Gastrocnemius medialis (tissue), 4 donors: ENCODE measurements around the gene TIMM21.

Source experiments
- CTCF ChIP-seq, 5 experiments: fragments of 450-650 bp in 3 of 5; fragments of 200-600 bp in 2 of 5; sonication (generic) in 2 of 5; IDR thresholded peaks in 4 of 5; conservative IDR thresholded peaks in 1 of 5; 1 replicate in 4 of 5; 2 replicates in 1 of 5; pipeline ENCODE4 v1.5.1; 2016 to 2019; ENCODE audit warnings: antibody characterized with exemption in 5 of 5, mild to moderate bottlenecking in 3 of 5, moderate library complexity in 3 of 5
- POLR2A ChIP-seq, 2 donors: fragments of 450-650 bp; IDR thresholded peaks; one replicate each; pipeline ENCODE4 v1.6.1; 2017; ENCODE audit warnings: antibody characterized with exemption in 2 of 2, mild to moderate bottlenecking in 2 of 2, moderate library complexity in 2 of 2

DNA sequence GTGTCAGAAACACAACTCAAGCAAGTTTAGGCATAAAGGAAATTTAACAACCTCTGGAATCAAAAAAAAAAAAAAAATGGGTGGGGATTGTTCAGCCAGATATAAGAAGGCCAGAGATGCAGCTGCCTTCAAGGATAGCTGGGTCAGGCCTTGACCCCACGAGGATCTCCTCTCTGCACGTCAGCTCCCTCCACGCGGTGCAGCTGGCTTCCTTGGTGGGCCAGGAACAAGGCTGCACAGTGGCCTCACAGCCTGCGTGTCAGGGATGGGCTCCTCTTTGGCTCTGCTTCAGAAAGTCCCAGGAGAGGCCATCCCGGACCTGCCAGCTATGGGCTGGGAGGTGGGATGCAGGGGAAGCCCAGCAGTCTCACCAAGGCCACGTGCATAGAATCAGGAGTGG is 55.5 kb downstream of the TIMM21 start:
- no peak for TF ChIP-seq POLR2A (IDR thresholded peaks at IDR 0.05)
- no peak for TF ChIP-seq CTCF (IDR thresholded peaks at IDR 0.05 in 4 of 5, conservative IDR thresholded peaks at IDR 0.05 in 1 of 5)
